Calu3 (cell line): ENCODE results near the gene SLC29A4. TPM values are rescaled to one million over a fixed set of nuclear protein-coding genes. Genes with fewer than 3 reads are reported as not detected.
"Not testable (repeated sequence)": the region's sequence is repeated elsewhere in the genome, so short reads cannot be mapped to it uniquely, and the experiment has no call there.

Experiments
- BruUV-seq: library from RNA; stranded (reverse); fragments of 400-500 nt; replicated peaks from 2 replicates; lab custom pipeline; 2021; lab: Mats Ljungman, UMichigan
- CTCF ChIA-PET: fragments of 300-600 bp; sonication (Branson Sonifier 250); formaldehyde crosslinking; loops from one replicate; lab custom pipeline; 2022; ENCODE audit warnings: antibody characterized with exemption; lab: Charles Lee
- DNase-seq: peaks from one replicate; pipeline ENCODE4 v3.0.0; 2022
- H3K27ac Mint-ChIP-seq: one replicate; pipeline ENCODE4 v1.8.0; 2022; ENCODE audit warnings: mixed read lengths; ENCODE audit not compliant: unreplicated experiment
- H3K27me3 Mint-ChIP-seq: one replicate; pipeline ENCODE4 v1.8.0; 2022; ENCODE audit warnings: mixed read lengths; ENCODE audit not compliant: unreplicated experiment
- H3K36me3 Mint-ChIP-seq: one replicate; pipeline ENCODE4 v1.8.0; 2022; ENCODE audit warnings: mild to moderate bottlenecking, moderate library complexity, mixed read lengths; ENCODE audit not compliant: insufficient read depth, unreplicated experiment
- H3K4me1 Mint-ChIP-seq: one replicate; pipeline ENCODE4 v1.8.0; 2022; ENCODE audit warnings: mild to moderate bottlenecking, low read depth, mixed read lengths; ENCODE audit not compliant: unreplicated experiment
- H3K4me3 Mint-ChIP-seq: one replicate; pipeline ENCODE4 v1.8.0; 2022; ENCODE audit warnings: mild to moderate bottlenecking, low read depth, moderate library complexity, mixed read lengths; ENCODE audit not compliant: unreplicated experiment
- H3K9me3 Mint-ChIP-seq: one replicate; pipeline ENCODE4 v1.8.0; 2022; ENCODE audit warnings: low read depth, mixed read lengths; ENCODE audit not compliant: unreplicated experiment
- intact Hi-C: fragments of 100-400 bp; cut with micrococcal nuclease; formaldehyde crosslinking; loops from one replicate; pipeline ENCODE4 v1.10.0; 2022; ENCODE audit not compliant: unreplicated experiment
- total RNA-seq: library from RNA; stranded (reverse); gene quantifications from 2 replicates; pipeline ENCODE4 v1.2.3, GENCODE V29; 2022
- TF ChIP-seq, protein P1 (sequence below): fragments of 200-600 bp; IDR thresholded peaks from one replicate; pipeline ENCODE4 v1.8.0; 2022; ENCODE audit warnings: antibody characterized with exemption; ENCODE audit not compliant: unreplicated experiment

The SLC29A4 gene
- total RNA-seq, 1 experiment from 2014 or later, result 2.5 TPM

DNA sequence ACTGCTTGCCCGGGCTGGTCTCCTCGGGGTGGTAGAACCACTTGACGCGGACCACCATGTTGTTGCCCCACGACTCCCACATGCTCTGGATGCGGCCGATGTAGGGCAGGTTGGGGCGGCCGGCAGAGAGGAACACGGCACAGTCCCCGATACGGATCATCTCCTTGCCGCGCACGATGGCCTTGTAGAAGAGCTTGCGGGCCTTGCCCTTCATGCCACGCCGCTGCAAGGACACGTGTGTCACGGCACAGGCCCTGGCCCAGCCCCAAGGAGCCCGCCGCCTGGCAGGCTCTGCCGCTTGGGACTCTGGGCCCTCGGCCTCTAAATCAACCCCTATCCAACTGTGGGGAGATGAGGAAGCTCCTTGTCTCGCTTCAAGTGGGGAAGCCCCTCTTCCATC is 26.4 kb downstream of the SLC29A4 start:
- H3K4me1 Mint-ChIP-seq, result no peaks in the 10 kb centered on the region
- TF ChIP-seq, protein P1, sequence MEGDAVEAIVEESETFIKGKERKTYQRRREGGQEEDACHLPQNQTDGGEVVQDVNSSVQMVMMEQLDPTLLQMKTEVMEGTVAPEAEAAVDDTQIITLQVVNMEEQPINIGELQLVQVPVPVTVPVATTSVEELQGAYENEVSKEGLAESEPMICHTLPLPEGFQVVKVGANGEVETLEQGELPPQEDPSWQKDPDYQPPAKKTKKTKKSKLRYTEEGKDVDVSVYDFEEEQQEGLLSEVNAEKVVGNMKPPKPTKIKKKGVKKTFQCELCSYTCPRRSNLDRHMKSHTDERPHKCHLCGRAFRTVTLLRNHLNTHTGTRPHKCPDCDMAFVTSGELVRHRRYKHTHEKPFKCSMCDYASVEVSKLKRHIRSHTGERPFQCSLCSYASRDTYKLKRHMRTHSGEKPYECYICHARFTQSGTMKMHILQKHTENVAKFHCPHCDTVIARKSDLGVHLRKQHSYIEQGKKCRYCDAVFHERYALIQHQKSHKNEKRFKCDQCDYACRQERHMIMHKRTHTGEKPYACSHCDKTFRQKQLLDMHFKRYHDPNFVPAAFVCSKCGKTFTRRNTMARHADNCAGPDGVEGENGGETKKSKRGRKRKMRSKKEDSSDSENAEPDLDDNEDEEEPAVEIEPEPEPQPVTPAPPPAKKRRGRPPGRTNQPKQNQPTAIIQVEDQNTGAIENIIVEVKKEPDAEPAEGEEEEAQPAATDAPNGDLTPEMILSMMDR, result no peak
- CTCF ChIA-PET, result no interaction called here
- BruUV-seq, result no TSS peak
- H3K4me3 Mint-ChIP-seq, result no peak overlapping the region
- no peak for DNase-seq
- no peaks in the 10 kb centered on the region for H3K9me3 Mint-ChIP-seq
- no peak overlapping the region for H3K27ac Mint-ChIP-seq
- intact Hi-C loops, result no loop called here
- no peaks in the 10 kb centered on the region for H3K27me3 Mint-ChIP-seq
- peaks cover 82% of the 10 kb centered on the region for H3K36me3 Mint-ChIP-seq

DNA sequence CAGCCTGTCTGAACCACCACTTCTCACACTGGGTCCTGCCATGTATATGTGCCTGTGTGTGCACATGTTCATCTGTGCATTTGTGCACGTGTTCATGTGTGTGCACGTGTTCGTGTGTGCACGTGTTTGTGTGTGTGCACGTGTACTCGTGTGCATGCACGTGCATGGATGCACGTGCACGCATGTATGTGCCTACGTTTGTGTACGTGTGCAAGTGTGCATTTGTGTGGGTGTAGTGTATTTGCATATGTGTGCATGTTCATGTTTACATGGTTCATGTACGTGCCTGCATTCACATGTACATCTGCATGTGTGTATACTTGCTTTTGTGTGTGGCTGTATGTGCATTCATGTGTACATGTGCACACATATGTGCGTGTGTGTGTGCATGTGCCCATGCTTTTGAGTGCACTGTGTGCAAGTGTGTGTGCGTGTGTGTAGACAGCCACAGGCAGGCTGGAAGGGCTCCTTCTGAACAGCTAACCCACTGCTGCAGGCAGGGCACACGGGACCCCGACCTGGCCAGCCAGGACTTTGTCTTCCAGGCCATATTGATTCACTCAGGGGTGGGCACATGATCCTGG is 28.2 kb downstream of the SLC29A4 start:
- intact Hi-C loops, result no loop called here
- peaks cover 85% of the 10 kb centered on the region for H3K36me3 Mint-ChIP-seq

DNA sequence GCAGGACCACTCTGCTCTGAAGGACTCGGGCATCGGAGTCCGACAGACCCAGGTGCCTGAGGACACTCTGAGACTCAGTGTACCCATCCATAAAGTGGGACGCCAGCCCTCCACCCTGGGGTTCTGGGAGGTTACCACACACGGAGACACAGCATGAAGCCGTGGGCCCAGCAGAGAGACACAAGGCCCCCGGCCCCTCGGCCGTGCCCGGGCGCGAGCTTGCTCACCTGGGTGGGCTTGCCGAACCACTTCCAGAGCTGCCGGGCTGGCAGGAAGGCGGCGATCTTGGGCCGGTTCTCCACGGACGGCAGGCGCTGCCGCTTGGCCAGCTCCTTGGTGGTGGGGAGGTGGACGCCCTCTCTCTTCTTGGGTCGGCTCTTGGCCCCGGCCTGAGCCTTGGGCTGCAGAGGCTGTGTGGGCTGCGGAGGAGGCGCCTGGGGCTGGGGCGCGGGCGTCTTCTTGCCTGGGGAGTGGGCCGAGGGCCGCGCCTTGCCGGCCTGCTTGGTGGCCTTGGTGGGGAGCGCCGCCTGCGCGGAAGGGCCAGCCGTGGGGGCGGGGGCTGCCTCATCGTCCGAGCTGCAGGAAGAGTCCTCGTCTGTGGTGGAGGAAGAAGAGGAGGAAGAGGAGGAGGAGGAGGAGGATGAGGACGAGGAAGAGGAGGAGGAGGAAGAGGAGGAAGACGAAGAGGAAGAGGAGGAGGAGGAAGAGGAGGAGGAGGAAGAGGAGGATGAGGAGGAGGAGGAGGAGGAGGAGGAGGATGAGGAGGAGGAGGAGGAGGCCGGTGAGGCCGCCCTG is 29.7 kb downstream of the SLC29A4 start:
- H3K4me3 Mint-ChIP-seq, DNase-seq, H3K4me1 Mint-ChIP-seq, H3K27ac Mint-ChIP-seq, H3K9me3 Mint-ChIP-seq, H3K27me3 Mint-ChIP-seq, intact Hi-C loops, CTCF ChIA-PET: not testable (repeated sequence)
- H3K36me3 Mint-ChIP-seq, result peaks cover 89% of the 10 kb centered on the region
- BruUV-seq, result TSS peak; percentile 37

More for the DNA sequence above, 28.2 kb downstream of the SLC29A4 start:
- Mint-ChIP-seq H3K27me3 (no peaks in the 10 kb centered on the region), H3K4me3 (no peak overlapping the region), H3K9me3 (no peaks in the 10 kb centered on the region), H3K4me1 (no peaks in the 10 kb centered on the region), H3K27ac (no peak overlapping the region)
- BruUV-seq, result no TSS peak
- TF ChIP-seq, protein P1, result no peak
- no peak for DNase-seq
- CTCF ChIA-PET, result no interaction called here

DNA sequence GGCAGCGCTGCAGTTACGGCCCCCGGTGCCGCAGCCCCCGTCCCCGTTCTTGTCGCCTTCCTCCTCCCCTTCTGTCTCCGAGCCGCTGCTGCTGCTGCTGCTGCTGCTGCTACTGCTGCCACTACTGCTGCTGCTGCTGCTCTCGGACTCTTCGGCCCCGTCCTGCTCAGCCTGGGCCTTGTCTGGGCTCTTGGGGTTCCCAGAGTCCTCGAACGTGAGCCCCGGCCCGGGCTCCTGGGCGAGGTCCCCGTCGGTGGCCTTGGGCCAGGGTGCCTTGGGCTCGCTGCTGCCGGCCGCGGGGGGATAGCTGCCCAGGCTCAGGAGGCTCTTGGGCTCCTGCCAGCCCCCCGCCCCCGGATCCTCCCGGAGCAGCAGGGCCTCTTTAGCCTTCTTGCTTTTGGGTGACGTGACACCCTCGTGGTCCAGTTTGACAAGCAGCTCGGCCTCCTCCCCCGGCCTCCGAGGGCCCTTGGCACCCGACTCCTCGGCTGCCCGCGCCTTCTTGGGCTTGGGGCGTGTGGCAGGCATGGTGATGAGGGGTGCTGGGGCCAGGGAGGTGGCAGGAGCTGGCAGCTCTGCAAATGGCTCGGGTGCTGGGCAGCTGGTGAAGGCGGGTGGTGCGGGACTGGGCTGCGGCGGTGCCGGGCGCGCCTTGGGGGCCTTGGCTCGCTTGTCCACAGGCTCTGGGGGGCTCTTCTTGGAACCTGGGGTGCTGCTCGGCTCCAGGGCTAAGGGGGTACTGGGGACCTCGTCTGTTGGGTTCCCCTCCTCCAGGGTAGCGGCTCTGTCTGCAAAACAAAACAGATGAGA is 30.5 kb downstream of the SLC29A4 start:
- H3K9me3 Mint-ChIP-seq, H3K4me1 Mint-ChIP-seq, H3K4me3 Mint-ChIP-seq, BruUV-seq, H3K27me3 Mint-ChIP-seq, DNase-seq, intact Hi-C loops, H3K27ac Mint-ChIP-seq: not testable (repeated sequence)
- CTCF ChIA-PET, result interaction anchor here (0.6 kb wide), 1 partner anchor 51 kb away, joined by 3 read pairs; no protein-coding TSS in a partner anchor
- peaks cover 86% of the 10 kb centered on the region for H3K36me3 Mint-ChIP-seq

DNA sequence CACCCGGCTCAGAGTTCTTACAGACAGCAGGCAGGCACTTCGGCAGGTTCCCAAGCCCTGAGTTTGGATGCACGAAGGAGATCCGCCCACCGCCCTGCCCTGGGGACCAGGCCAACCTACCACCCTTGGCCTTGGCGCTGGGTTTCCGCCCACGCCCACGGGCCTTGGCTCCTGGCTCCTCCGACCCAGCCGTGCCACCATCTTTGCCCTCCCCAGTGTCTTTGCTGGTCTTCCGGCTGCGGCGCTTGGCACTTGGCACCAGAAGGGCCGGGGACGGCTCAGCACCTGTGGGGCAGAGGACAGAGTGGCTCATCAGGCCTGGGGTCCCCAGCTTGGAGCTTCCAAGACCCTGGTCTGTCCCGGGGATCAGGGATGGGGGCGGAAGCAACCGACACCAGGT is 32.1 kb downstream of the SLC29A4 start:
- Mint-ChIP-seq H3K27ac (no peak overlapping the region), H3K36me3 (peaks cover 91% of the 10 kb centered on the region), H3K4me3 (no peak overlapping the region), H3K9me3 (peaks cover 6% of the 10 kb centered on the region), H3K4me1 (no peaks in the 10 kb centered on the region), H3K27me3 (no peaks in the 10 kb centered on the region)
- intact Hi-C loops, result no loop called here
- no TSS peak for BruUV-seq
- DNase-seq, result no peak
- TF ChIP-seq, protein P1, result no peak
- CTCF ChIA-PET, result no interaction called here
